HepG2 (cell line): ENCODE results near the gene HSPA1B. TPM values are rescaled to one million over a fixed set of nuclear protein-coding genes. Genes with fewer than 3 reads are reported as not detected.

ENCODE experiments used
- ARNT ChIP-seq: fragments of 450-650 bp; IDR thresholded peaks from 2 replicates; pipeline ENCODE4 v1.6.1; 2017
- ATRX ChIP-seq: sonication (generic); formaldehyde crosslinking; IDR thresholded peaks from 2 replicates; pipeline ENCODE4 v1.4.0; 2020; ENCODE audit warnings: missing genetic modification reagents, borderline replicate concordance
- CREBL2 ChIP-seq: sonication (generic); formaldehyde crosslinking; IDR thresholded peaks from 2 replicates; pipeline ENCODE4 v1.8.1; 2023; ENCODE audit warnings: missing genetic modification reagents, mild to moderate bottlenecking, borderline replicate concordance
- DNMT1 ChIP-seq: sonication (generic); formaldehyde crosslinking; IDR thresholded peaks from 2 replicates; pipeline ENCODE4 v1.5.1; 2020; ENCODE audit warnings: mild to moderate bottlenecking, missing genetic modification reagents
- ETS1 ChIP-seq: sonication (generic); formaldehyde crosslinking; IDR thresholded peaks from 2 replicates; pipeline ENCODE4 v1.4.0; 2020; ENCODE audit warnings: missing genetic modification reagents
- HMGXB3 ChIP-seq: sonication (generic); formaldehyde crosslinking; IDR thresholded peaks from 2 replicates; pipeline ENCODE4 v1.4.0; 2020; ENCODE audit warnings: missing genetic modification reagents, borderline replicate concordance
- HNF4A ChIP-seq: sonication (generic); formaldehyde crosslinking; IDR thresholded peaks from 2 replicates; pipeline ENCODE4 v1.4.0; 2020; ENCODE audit warnings: missing genetic modification reagents
- IKZF1 ChIP-seq: fragments of 450-650 bp; IDR thresholded peaks from 2 replicates; pipeline ENCODE4 v1.7.1; 2016
- MZF1 ChIP-seq: sonication (generic); formaldehyde crosslinking; IDR thresholded peaks from 2 replicates; pipeline ENCODE4 v1.8.1; 2023; ENCODE audit warnings: mild to moderate bottlenecking, missing genetic modification reagents, borderline replicate concordance
- SNAI1 ChIP-seq: sonication (generic); formaldehyde crosslinking; IDR thresholded peaks from 2 replicates; pipeline ENCODE4 v1.5.0; 2020; ENCODE audit warnings: mild to moderate bottlenecking, missing genetic modification reagents, borderline replicate concordance
- SP4 ChIP-seq: sonication (generic); formaldehyde crosslinking; IDR thresholded peaks from 2 replicates; pipeline ENCODE4 v1.8.1; 2023; ENCODE audit warnings: mild to moderate bottlenecking, missing genetic modification reagents
- THAP7 ChIP-seq: sonication (generic); formaldehyde crosslinking; IDR thresholded peaks from 2 replicates; pipeline ENCODE4 v1.8.1; 2023; ENCODE audit warnings: mild to moderate bottlenecking, missing genetic modification reagents
- YEATS2 ChIP-seq: sonication (generic); formaldehyde crosslinking; IDR thresholded peaks from 2 replicates; pipeline ENCODE4 v1.4.0; 2020; ENCODE audit warnings: missing genetic modification reagents, borderline replicate concordance
- ZBTB3 ChIP-seq: sonication (generic); formaldehyde crosslinking; IDR thresholded peaks from 2 replicates; pipeline ENCODE4 v1.4.0; 2020; ENCODE audit warnings: low read depth, mild to moderate bottlenecking, moderate library complexity, missing genetic modification reagents, borderline replicate concordance
- ZFP62 ChIP-seq: sonication (generic); formaldehyde crosslinking; IDR thresholded peaks from 2 replicates; pipeline ENCODE4 v1.4.0; 2020; ENCODE audit warnings: missing genetic modification reagents
- ZNF512 ChIP-seq: sonication (generic); formaldehyde crosslinking; IDR thresholded peaks from 2 replicates; pipeline ENCODE4 v1.4.0; 2020; ENCODE audit warnings: mild to moderate bottlenecking, missing genetic modification reagents
- ZNF513 ChIP-seq: sonication (generic); formaldehyde crosslinking; conservative IDR thresholded peaks from 2 replicates; pipeline ENCODE4 v1.5.0; 2020; ENCODE audit warnings: missing genetic modification reagents
- ZNF547 ChIP-seq: sonication (generic); formaldehyde crosslinking; IDR thresholded peaks from 2 replicates; pipeline ENCODE4 v1.5.1; 2020; ENCODE audit warnings: mild to moderate bottlenecking, missing genetic modification reagents
- polyA plus RNA-seq, 8 experiments: library from polyadenylated mRNA; depleted of rRNA in 3 of 8; stranded (reverse) in 7 of 8; unstranded in 1 of 8; fragments of >200 nt; fragmentation: Illumina TruSeq in 4 of 8; extraction: Trizol in 4 of 8; gene quantifications; 2 replicates each; pipeline versions ENCODE4 v1.2.1 to v1.2.3, GENCODE V29; 2011 to 2016; ENCODE audit warnings: low read depth in 4 of 8, missing spikeins in 1 of 8, mixed read lengths in 1 of 8; ENCODE audit not compliant: insufficient read depth in 1 of 8
- total RNA-seq, 5 experiments: library from RNA; depleted of rRNA; stranded (reverse); fragments of >200 nt; fragmentation: Illumina TruSeq; extraction: Trizol; gene quantifications; 2 replicates each; pipeline ENCODE4 v1.2.3, GENCODE V29; 2016; ENCODE audit warnings: low read depth in 1 of 5

HSPA1B gene
- total and polyA plus RNA-seq, 2 of the 13 experiments (the other 11 are each of a cell fraction or from before 2014, with no cell fraction given), result 26.0 to 186 TPM

- peak; percentile 98 for TF ChIP-seq HMGXB3 (CRISPR knock-in tag)
- TF ChIP-seq MZF1 (CRISPR knock-in tag), result no peak
- no peak for TF ChIP-seq IKZF1
- TF ChIP-seq ZFP62 (CRISPR knock-in tag), result no peak
- peak; percentile 88; the same call in 1 of the 2 replicates for TF ChIP-seq DNMT1 (CRISPR knock-in tag)
- TF ChIP-seq HNF4A, result no peak
- no peak for TF ChIP-seq ARNT
- TF ChIP-seq CREBL2 (CRISPR knock-in tag), result peak; percentile 19; the same call in 1 of the 2 replicates
- TF ChIP-seq YEATS2 (CRISPR knock-in tag), result peak; percentile 93
- TF ChIP-seq ZNF512 (CRISPR knock-in tag), result no peak
- no peak; the same call in 1 of the 2 replicates for TF ChIP-seq ZNF513
- TF ChIP-seq SNAI1 (CRISPR knock-in tag), result peak; percentile 77; the same call in 1 of the 2 replicates
- no peak; the same call in 1 of the 2 replicates for TF ChIP-seq ZBTB3
- no peak for TF ChIP-seq ATRX (CRISPR knock-in tag)
- TF ChIP-seq SP4, result peak; percentile 90
- peak; percentile 41; the same call in 1 of the 2 replicates for TF ChIP-seq ZNF547 (CRISPR knock-in tag)
- TF ChIP-seq ETS1 (CRISPR knock-in tag), result no peak
- no peak for TF ChIP-seq THAP7 (CRISPR knock-in tag)
Observed at GRCh38 chr6:31862344-31863235, 35.1 kb downstream of the HSPA1B start, which contains the start of gene NEU1 (continued).
